Stimulated activated CD4-positive, alpha-beta T cell treated with anti-CD3 and anti-CD28 coated beads, Interleukin-2, amount 100 ng/mL, for 4 hours (primary cell): ENCODE results near the gene BMPR1A.

Experiments used
- DNase-seq: peaks from one replicate; pipeline ENCODE4 v3.0.0-alpha.2; 2020; ENCODE audit warnings: low read depth

Gene BMPR1A

DNA sequence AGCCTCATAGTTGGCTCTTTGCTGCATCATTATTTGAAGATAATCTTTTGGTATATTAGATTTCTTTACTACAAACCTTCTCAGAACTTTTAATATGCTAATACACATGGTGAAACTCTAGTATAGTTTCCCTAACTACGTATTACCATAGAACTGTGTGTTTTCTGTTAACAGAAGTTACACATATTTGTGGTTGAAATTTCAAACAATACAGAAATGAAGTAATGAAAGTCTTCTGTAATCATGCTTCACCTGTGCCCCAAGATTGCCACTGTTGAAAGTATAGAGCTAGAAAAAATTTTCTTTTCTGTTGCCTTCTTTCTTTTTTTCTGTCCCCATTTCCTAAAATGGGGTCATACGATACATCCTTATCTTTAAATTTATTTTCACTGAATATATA is 9.1 kb downstream of the BMPR1A start:
- DNase-seq = no peak

DNA sequence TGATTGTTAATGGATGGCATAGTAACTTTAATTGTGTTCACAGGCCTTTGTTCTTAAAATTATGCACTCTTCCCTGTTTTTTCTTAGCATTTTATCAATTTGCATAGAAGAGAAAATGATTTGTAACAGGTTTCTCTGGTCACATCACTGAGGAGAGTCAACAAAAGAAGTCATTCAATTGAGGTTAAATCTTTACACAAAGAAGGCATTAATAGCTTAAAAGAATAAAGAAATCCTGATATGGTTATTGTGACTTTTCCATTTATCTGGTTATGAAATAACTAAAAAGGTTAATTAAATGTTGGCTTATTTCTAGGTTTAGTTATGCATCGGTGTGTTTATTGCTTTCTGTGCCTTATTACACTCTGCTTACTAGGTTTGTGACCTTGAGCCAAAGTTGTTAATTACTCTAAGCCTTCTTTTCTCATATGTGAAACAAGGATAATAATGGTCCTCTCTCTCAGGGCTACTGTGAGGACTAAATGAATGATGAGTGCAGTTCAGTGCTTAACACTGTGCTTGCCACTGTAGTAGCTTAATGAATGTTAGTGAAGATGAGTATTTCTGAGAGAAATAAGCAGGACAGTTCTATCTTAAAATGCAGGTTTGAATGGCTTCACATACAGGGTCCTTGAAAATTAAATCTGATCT is 12.1 kb downstream of the BMPR1A start:
- no peak for DNase-seq

DNA sequence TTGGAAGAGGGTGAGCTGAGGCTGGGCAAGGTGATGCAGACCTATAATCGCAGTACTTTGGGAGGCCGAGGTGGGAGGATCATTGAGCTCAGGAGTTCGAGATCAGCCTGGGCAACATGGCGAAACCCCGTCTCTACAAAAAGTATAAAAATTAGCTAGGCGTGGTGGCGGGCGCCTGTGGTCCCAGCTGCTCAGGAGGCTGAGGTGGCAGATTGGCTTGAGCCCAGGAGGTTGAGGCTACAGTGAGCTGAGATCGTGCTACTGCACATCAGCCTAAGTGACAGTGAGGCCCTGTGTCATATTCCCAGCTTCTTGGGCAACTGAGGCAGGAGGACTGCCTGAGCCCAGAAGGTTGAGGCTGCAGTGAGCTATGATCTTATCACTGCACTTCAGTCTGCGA is 13.6 kb downstream of the BMPR1A start:
- DNase-seq = no peak

DNA sequence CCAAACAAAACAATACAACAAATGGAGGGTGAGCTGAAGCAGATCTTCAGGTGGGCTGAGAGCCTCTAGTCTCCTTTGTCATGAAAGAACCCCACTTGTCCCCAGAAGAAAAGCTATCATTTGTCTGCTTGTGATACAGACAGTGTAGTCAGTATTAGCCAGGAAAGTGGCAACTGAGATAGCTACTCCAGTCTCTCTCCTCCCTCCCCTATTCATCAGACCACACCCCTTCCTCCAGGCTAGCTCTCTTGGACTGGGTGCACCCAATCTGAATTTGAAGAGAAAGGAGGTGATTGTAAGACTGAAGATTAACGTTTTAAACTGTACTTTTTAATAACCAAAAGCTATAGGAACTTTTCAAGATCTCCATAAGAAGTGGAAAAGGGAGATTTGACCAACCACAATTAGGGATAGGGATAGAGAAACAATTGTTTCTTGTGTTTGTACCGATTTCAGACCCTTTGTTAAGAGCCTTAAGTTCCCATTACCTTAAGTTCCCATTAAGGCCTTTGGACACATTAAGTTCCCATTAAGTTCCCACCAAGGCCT is 14.1 kb downstream of the BMPR1A start:
- no peak for DNase-seq

DNA sequence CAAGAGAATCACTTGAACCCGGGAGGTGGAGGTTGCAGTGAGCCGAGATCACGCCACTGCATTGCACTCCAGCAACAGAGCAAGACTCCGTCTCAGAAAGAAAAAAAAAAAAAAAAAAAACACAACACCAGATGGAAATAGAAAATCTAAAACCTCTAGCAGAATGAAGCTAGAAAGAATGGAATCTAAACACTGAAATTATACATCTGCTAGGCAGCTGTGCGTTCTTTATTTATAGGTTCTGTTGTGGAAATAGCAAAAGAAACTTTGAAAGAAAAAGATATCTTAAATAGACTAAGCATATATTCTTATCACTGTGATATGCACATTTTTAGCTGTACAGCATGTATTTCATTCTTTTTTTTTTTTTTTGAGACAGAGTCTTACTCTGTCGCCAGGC is 17.1 kb downstream of the BMPR1A start:
- no peak for DNase-seq

DNA sequence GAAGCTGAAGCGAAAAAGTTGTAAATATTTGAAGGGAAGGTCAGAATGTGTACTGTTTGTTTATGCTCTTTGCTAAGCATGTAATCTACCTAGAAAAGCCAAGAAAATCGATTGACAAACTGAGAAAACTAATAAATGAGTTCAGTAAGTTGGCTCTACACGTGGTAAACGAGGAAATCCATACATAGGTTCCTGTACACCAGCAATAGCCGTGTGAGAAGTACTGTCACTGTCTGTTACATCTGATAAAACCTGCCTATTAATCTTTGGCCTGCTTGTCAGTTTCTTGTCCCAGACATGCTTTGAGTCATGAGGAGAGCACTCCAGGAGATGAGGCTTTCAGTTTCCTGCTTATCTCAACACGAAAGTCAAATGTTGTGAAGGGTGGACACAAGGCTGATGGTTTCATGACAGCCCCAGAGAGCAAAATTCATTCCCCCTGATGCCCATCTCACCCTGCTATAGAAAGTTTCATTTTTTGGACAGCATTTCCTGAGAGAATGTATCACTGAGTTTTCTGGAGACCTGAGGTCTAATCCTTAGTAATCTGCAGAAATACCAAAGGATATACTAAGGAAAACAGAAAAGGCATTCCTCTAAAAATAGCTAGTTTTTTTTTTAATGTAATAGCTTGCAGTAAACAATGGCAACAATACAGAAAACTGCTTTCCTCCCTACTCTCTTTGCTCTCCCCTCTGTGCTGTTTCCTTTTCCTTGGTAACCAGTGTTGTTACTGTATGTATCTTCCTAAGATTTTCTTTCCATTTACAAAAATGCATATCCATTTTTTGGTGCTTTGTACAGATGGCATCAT is 18.8 kb downstream of the BMPR1A start:
- no peak for DNase-seq

DNA sequence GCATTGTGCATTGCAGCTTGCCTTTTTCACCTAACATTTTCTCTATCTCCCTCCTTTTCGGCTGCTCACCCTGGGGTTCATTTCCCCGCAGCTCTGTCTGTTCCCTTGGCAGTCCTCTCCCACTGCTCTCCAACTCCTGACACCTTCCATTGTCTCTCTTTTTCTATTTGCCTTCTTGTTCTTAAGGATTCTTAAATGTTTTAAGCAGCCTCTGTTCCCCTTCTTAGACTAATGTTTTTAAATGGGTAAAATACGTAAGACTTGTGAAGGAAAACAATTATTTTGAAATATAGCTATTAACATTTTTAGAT is 19.4 kb downstream of the BMPR1A start:
- DNase-seq = no peak

DNA sequence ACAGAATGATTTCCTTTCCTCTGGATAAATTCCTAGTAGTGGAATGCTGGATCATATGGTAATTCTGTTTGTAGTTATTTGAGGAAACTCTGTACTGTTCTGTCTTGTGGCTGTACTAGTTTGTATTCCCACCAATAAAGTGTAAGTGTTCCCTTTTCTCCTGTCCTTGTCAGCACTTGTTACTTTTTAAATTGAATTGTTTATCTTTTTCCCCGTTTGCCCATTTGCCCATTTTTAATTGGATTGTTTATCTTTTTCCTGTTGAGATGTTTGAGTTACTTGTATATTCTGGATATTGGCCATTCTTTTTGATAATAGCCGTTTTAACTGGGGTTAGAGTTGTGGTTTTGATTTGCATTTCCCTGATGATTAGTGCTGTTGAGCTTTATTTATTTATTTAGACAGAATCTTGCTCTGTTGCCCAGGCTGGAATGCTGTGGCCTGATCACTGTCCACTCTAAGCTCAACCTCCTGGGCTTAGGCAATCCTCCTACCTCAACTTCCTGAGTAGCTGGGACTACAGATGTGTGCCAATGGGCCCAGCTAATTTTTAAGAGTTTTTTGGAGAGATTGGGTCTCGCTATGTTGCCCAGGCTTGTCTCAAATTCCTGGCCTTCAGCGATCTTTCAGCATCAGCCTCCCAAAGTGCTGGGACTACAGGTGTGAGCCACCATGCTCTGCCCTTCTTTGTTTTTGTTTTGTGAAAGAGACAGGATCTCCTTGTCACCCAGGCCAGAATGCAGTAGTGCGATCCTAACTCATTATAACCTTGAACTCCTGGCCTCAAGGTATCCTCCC is 23.0 kb downstream of the BMPR1A start:
- DNase-seq = no peak

DNA sequence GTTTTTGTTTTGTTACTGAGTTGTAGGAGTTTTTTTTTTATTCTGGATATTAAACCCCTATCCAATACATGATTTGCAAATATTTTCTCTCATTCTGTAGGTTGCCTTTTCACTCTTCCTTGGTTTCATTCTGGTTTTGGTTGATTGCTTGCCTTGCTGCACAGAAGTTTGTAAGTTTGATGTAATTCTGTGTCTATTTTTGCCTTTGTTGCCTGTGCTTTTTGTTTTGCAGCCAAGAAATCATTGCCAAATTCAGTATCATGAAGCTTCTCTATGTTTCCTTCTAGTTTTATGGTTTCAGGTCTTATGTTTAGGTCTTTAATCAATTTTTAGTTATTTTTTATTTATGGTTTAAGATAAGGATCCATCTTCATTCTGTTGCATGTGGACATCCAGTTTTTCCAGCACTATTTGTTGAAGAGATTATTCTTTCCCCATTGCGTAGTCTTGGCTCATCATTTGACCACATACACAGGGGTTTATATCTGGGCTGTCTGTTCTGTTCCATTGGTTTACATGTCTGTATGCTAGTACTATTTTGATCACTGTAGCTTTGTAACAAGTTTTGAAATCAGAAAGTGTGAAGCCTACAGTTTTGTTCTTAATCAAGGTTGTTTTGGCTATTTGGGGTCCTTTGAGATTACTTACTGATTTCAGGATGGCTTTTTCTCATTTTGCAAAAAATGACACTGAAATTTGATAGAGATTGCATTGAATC is 26.4 kb downstream of the BMPR1A start:
- no peak for DNase-seq

DNA sequence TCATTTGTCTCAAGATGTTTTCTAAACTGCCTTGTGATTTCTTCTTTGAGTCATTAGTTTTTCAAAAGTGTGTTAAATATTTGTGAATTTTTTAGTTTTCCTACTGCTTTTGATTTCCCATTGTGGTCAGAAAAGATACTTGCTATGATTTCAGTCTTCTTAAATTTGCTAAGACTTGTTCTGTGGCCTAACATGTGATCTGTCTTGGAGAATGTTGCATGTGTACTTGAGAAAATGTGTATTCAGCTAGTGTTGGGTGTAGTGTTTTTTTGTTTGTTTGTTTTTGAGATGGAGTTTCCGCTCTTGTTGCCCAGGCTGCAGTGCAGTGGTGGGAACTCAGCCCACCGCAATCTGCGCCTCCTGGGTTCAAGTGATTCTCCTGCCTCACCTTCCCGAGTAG is 28.6 kb downstream of the BMPR1A start:
- DNase-seq = no peak

DNA sequence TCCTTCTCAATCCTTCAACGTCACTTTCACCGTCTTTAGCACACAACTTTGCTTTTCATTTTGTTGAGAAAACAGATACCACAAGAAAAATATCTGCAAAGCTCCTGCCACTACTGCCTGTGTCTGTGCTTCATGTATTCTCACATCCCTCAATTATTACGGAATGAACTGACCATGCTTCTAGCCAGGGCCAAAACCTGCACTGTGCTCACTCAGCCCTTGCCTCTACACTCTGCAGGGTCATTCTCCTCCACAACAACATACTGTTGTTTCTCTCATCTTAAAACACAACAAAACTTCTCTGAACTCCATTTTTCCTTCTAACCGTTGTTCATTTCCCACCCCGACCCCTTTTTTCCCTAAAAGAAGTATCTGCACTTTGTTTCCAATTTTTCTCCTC is 29.5 kb downstream of the BMPR1A start:
- no peak for DNase-seq

DNA sequence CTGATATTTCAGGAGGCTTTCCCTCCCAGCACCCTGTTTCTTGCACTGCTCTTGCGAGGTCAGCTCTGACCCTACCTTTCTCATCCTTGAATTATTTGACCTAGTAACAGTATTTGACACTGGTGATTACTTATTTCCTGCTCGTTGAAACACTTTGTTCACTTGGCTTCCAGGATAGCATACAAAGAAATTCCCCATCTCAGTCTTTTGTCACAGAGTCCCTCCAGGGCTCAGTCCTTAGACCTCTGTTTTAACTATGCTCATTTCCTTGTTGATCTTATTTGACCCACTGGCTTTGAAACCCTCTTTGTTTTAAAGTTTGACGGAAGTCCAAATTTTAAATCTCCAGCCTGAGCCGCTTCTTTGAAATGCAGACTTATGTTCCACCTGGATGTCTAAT is 29.9 kb downstream of the BMPR1A start:
- DNase-seq = no peak

DNA sequence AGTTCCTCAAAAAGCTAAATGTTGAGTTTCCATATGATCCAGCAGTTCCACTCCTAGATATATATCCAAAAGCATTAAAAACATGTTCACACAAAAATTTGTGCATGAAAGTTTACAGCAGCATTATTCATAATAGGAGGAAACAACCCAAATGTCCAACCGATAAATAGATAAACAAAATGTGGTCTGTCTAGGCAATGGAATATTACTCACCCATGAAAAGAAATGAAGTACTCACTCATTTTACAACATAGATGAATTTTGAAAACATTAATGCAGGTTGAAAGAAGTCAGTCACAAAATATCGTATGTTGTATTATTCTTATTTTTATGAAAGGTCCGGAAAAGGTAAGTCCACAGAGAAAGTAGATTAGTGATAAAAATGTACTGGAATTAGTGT is 34.0 kb downstream of the BMPR1A start:
- DNase-seq = no peak

DNA sequence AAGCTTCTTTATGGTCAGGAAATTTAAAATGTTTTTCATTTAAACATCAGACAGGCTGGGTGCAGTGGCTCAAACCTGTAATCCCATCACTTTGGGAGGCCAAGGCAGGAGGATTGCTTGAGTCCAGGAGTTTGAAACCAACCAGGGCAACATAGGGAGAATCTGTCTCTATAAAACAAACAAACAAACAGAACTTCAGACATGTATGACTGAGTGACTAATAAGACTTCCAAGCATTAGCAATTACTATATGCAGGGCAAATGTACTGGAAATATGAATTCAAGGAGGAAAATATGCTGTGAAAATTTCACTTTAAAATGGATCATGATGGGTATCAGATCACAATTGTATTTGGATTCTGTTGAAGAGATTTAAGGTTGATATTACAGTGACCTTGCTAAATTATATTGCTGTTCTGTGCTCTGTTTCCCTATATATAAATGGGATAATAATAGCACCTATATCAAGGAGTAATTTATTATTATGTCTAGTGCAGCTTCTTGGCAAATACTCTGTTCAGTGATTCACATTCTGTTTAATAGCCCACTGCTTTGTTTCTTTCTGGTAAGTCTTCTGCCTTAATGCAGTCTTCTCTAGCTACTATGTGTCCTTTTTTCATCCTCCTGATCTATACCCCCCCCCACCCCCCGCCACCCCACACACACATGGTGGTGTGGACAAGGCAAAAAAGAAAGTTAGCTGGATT is 36.2 kb downstream of the BMPR1A start:
- DNase-seq = no peak

DNA sequence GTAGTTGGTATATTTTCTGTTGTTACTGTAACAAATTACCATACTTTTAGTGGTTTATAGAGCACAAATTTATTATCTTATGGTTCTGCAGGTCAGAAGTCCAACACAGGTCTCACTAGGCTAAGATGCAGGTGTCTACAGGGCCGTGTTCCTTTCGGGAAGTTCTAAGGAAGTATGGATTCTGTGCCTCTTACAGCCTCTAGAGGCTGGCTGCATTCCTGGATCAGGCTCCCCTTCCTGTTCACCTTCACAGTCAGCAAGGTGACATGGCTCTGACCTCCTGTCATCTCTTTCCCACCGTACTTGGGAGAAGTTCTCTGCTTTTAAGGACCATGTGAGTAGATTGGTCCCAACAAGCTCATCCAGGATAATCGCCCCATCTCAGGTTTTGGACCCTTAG is 37.3 kb downstream of the BMPR1A start:
- DNase-seq = no peak

DNA sequence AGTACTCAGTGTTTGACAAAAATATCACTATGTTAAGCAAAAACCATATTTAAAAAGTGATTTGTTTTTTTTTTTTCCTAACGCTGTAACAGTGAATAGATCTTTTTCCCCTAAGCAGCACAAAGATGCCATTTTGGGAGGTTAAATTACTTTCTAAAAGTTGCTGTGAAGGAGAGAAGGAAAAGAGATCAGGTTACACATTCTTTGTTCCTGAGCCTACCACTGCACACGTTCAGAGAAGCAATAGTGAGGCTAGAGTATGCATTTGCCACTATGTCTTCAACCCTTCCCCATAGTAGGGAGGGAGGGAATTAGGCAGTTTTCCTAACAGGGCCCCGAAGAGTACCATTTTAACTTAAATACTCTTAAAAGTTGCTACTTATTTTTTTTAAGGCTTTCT is 38.9 kb downstream of the BMPR1A start:
- no peak for DNase-seq

DNA sequence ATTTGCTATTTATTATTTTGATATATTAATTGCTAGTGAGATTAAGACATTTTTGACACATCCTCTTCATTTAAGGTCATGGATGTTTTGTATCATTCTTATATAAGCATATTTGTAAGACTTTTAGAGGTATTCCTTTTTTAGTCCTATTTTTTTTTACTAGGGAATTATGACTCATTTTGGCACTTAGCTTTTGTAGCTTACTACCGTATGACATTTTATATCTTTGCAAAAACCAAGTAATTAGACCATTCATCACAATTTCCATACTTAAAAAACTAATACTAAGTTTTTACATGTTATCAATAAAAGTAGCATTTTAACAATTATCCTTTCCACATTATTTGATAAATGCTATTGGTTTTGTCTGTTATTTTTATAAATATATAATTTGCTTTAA is 41.6 kb downstream of the BMPR1A start:
- DNase-seq = no peak

DNA sequence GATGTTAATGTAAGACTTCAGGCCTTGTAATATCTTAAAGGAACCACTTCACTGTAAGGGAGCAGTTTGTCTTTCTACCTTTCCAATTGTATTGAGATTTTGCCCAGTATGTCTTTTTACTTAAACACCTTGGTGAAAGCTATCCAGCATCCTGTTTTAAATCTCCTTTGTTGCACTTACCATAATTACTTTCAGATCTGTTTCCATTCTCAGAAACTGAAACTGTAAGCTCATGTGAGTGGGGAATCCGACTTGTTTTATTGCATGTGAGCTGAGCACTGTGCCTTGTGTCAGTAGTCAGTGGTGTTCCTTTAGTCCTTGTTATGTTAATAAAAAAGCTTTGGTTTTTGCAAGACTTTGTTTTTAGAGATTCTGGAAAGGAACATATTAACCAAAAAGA is 42.2 kb downstream of the BMPR1A start:
- DNase-seq = no peak

DNA sequence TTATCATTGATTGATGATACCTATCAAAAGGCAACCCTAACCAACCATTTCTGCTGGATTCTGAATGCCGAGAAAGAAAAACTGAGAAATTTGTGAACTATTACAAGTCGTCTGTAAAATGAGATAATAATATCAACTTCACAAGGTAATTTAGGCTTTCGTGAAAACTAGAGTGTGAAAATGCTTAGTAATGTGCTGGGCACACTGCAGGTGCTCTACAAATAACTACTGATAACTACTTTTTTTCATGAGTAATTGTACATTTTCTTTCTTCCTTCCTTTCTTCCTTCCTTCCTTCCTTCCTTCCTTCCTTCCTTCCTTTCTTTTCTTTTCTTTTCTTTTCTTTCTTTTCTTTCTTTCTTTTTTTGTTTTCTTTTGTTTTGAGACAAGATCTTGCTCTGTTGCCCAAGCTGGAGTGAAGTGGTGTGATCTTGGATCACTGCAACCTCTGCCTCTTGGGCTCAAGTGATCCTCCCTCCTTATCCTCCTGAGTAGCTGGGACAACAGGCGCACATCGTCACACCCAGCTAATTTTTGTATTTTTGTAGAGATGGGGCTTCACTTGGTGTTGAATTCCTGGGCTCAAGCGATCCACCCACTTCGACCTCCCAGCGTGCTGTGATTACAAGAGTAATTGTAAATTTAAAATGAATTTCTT is 42.9 kb downstream of the BMPR1A start:
- DNase-seq = no peak

DNA sequence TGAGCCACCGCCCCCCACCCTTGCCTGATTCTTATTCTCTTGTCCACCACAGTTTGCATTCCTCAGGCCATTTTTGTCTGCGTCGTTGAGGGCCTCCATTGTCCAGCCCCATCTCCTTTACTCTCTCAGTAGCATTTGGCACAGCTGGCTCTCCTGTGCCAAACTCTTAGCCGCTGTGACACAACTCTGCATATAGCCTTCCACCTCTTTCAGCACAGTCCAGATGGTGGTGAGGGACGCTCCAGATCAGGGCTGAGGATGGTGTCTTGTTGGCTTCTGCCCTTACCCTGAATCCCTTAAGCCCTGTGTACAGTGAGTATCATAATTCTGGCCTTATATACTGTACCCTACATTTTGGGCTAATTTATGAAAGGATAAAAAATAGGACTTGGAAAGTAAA is 45.6 kb downstream of the BMPR1A start:
- DNase-seq = no peak

DNA sequence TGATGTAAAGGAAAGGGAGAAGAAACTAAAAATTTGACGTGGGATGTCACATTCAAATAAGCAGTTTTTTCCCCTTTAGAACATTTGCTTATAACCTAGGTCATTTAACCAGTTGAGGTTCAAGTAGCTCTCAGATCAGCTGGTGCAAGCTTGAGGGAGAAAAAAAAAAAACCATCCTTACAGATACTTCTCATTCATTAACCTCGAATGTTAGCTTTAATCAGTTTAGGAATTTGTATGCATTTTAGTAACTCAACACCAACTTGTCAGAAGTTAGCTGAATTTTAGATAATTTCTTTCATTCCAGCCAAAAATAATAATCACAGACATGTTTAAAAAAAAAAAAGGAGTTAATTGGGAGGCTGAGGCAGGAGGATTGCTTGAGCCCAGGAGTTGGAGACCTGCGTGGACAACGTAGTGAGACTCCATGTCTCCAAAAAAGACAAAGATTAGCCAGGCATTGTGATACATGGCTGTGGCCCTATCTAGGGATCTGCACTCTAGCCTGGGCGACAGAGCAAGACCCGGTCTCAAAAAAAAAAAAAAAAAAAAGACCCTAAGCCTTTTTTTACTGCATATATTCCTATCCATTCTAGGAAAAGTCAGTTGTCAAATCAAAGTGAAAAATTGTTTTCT is 46.2 kb downstream of the BMPR1A start:
- no peak for DNase-seq
